ENCODE results near the gene HMMR. TPM values are rescaled to one million over a fixed set of nuclear protein-coding genes. Genes with fewer than 3 reads are reported as not detected.

HMMR gene
- total RNA-seq, 3 donors from 2014 or later = 0.15 to 3.5 TPM; not detected in 1

DNA sequence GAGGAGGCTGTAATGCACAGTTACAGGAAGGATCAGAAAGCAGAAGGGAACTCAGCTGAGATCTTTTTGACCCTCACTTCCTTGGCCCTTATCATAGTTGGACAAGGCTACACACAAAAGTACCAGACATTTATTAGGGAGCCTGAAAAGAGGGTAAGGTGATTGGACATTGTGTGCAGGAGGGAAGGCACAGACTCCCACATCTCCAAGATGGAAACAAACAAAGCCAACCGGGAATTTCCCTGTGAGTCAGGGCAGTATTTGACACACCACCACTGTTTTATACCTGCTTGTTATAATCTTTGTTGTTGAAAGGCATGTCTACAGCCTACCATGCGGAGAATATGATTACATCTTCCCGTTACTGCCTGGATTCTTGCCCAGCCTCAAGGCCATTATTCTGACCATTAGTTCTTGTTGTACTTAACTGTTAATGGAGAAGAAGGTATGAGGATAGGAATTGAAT is 26.0 kb upstream of the HMMR start:
- Histone ChIP-seq H3K36me3 (no peaks in the 10 kb centered on the region), H3K27ac (peak overlapping the region in 1 of 2 donors; percentile 13), H3K4me3 (no peak overlapping the region), H3K27me3 (no peaks in the 10 kb centered on the region), H3K4me1 (peaks cover 0 to 4% of the 10 kb centered on the region in 2 donors), H3K9me3 (no peaks in the 10 kb centered on the region)
- intact Hi-C loops (cut with DNase I; ENCODE audit: low total_unique reads) = no loop called here
- TF ChIP-seq POLR2AphosphoS5 (IDR thresholded peaks at IDR 0.05) (no peak), POLR2A (IDR thresholded peaks at IDR 0.05) (no peak)
- TF ChIP-seq, protein P1, sequence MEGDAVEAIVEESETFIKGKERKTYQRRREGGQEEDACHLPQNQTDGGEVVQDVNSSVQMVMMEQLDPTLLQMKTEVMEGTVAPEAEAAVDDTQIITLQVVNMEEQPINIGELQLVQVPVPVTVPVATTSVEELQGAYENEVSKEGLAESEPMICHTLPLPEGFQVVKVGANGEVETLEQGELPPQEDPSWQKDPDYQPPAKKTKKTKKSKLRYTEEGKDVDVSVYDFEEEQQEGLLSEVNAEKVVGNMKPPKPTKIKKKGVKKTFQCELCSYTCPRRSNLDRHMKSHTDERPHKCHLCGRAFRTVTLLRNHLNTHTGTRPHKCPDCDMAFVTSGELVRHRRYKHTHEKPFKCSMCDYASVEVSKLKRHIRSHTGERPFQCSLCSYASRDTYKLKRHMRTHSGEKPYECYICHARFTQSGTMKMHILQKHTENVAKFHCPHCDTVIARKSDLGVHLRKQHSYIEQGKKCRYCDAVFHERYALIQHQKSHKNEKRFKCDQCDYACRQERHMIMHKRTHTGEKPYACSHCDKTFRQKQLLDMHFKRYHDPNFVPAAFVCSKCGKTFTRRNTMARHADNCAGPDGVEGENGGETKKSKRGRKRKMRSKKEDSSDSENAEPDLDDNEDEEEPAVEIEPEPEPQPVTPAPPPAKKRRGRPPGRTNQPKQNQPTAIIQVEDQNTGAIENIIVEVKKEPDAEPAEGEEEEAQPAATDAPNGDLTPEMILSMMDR (IDR thresholded peaks at IDR 0.05) = no peak
- DNase-seq (ENCODE audit: low spot score in 2 of 2) = peak in 1 of 2 donors; percentile 55

DNA sequence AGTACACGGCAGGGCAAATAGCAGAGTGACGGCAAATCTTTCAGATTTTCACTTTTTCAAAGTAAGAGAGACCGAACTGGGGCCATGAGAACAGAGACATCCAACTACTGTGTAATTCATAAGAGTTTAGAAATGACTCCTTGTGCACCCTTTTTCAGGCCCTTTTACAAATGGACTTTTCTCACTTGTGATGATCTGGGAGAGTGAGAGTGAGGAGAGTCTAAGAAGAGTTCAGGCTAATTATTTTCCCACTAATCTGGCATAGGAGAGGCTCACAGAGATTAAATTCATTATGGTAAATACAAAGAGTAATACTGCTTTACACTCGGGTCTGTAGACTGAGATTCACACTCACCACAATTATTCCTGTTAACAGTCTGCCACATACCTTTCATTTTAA is 23.9 kb upstream of the HMMR start:
- TF ChIP-seq, protein P1 (IDR thresholded peaks at IDR 0.05) = no peak
- TF ChIP-seq POLR2A (IDR thresholded peaks at IDR 0.05) = no peak
- no peak for TF ChIP-seq POLR2AphosphoS5 (IDR thresholded peaks at IDR 0.05)
- H3K27me3 ChIP-seq = no peaks in the 10 kb centered on the region
- H3K9me3 ChIP-seq = no peaks in the 10 kb centered on the region
- peaks cover 0 to 11% of the 10 kb centered on the region in 2 donors for H3K4me1 ChIP-seq
- peak overlapping the region in 1 of 2 donors; percentile 97 for H3K27ac ChIP-seq
- DNase-seq (ENCODE audit: low spot score in 2 of 2) = no peak
- intact Hi-C loops (cut with DNase I; ENCODE audit: low total_unique reads) = no loop called here
- H3K36me3 ChIP-seq = no peaks in the 10 kb centered on the region
- peak overlapping the region in 1 of 3 donors; percentile 92 for H3K4me3 ChIP-seq

DNA sequence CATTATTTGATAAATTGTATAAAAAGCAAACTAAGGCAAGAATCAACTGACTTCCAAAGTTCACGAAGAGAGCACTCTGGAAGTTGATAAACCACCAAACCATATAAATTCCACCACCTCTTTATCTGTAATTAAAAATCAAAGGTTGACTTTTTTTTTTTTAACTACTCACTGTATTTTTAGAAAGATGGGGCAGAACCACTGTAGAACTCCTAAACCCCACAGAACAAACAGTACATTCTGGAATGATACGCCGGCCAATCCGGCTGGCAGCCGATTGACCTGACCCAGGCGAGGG is 23.5 kb upstream of the HMMR start:
- Histone ChIP-seq H3K36me3 (no peaks in the 10 kb centered on the region), H3K4me1 (peaks cover 0 to 11% of the 10 kb centered on the region in 2 donors), H3K4me3 (peak overlapping the region; percentile 83 to 95 (median 92)), H3K9me3 (no peaks in the 10 kb centered on the region), H3K27me3 (no peaks in the 10 kb centered on the region), H3K27ac (peak overlapping the region; percentile 96 to 97)
- TF ChIP-seq POLR2AphosphoS5 (IDR thresholded peaks at IDR 0.05) (no peak), POLR2A (IDR thresholded peaks at IDR 0.05) (no peak)
- TF ChIP-seq, protein P1 (IDR thresholded peaks at IDR 0.05) = no peak
- DNase-seq (ENCODE audit: low spot score in 2 of 2) = no peak
- intact Hi-C loops (cut with DNase I; ENCODE audit: low total_unique reads) = no loop called here

DNA sequence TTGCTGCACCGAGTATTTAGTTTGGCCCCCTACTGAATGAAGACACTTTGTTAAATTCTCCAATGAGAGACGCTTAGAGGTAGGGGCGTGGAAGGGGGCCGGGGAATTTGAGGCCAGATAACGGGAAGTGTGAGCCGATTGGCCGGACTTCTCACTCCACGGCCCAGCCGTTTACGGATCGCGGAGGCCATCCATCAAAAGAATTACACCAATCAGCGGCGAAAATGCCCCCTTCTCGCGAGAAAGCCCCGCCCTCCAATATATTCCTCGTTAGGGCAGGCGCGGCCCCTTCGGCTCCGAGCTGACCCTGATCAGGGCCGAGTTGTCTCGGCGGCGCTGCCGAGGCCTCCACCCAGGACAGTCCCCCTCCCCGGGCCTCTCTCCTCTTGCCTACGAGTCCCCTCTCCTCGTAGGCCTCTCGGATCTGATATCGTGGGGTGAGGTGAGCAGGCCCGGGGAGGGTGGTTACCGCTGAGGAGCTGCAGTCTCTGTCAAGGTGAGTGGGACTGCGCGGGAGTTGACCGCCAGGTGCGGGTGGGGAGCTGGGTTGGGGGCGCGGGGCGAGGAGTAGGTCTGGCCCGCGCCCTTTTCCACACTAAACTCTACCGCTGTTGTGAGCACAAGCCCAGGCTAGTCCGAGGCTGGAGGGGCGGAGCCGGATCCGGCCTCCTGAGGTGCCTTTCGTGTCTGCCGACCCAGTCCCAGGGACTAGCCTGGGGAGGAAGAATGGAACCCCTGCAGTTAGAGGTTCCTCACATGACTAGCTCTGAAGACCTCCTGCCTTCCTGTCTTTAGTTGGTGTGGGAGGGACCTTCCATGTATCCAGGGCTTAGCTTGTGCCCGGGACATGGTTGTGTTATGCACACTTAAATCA is 22.9 kb upstream of the HMMR start, which contains the start of gene CCNG1:
Gene CCNG1, plus strand, starts transcription at position 287 of the 874 bp plus-strand sequence. CDS start 1,662 bp downstream, outside the sequence.
- intact Hi-C loops (cut with DNase I; ENCODE audit: low total_unique reads) = no loop called here
- Histone ChIP-seq H3K4me1 (peaks cover 0 to 11% of the 10 kb centered on the region in 2 donors), H3K36me3 (no peaks in the 10 kb centered on the region), H3K9me3 (no peaks in the 10 kb centered on the region), H3K4me3 (peak within 1 kb of the TSS; percentile 83 to 95 (median 92)), H3K27me3 (no peaks in the 10 kb centered on the region), H3K27ac (peak within 1 kb of the TSS; percentile 96 to 97)
- peak; percentile 89 for DNase-seq (ENCODE audit: low spot score in 2 of 2)
- TF ChIP-seq, protein P1 (IDR thresholded peaks at IDR 0.05) = no peak
- TF ChIP-seq POLR2A (IDR thresholded peaks at IDR 0.05) = peak; percentile 42
- peak; percentile 70 to 83 (median 79) for TF ChIP-seq POLR2AphosphoS5 (IDR thresholded peaks at IDR 0.05)

DNA sequence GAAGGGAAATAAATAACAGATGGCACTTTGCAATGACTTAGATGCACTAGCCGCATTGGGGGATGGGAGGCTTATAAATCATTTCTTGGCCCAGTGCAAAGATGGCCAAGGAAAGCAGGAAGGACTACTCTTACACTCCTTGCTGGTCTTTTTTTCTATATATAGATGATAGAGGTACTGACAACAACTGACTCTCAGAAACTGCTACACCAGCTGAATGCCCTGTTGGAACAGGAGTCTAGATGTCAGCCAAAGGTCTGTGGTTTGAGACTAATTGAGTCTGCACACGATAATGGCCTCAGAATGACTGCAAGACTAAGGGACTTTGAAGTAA is 21.4 kb upstream of the HMMR start:
- H3K27me3 ChIP-seq = no peaks in the 10 kb centered on the region
- H3K4me1 ChIP-seq = peaks cover 0 to 11% of the 10 kb centered on the region in 2 donors
- peak overlapping the region in 2 of 3 donors; percentile 92 to 95 for H3K4me3 ChIP-seq
- no peak for DNase-seq (ENCODE audit: low spot score in 2 of 2)
- intact Hi-C loops (cut with DNase I; ENCODE audit: low total_unique reads) = no loop called here
- TF ChIP-seq, protein P1 (IDR thresholded peaks at IDR 0.05) = no peak
- TF ChIP-seq POLR2A (IDR thresholded peaks at IDR 0.05) (no peak), POLR2AphosphoS5 (IDR thresholded peaks at IDR 0.05) (no peak)
- no peaks in the 10 kb centered on the region for H3K9me3 ChIP-seq
- no peak overlapping the region for H3K27ac ChIP-seq
- H3K36me3 ChIP-seq = no peaks in the 10 kb centered on the region

Measured in breast epithelium (tissue), 4 donors.